HEK293 (cell line): Measurements from ENCODE around the gene LRRN4.

Experiments used
- CTCF ChIA-PET: fragments of 350-600 bp; formaldehyde crosslinking; extraction: SDS; loops from one replicate; lab custom pipeline; 2021; ENCODE audit warnings: antibody characterized with exemption; lab: Yijun Ruan, JAX
- POLR2A ChIA-PET: fragments of 300-600 bp; formaldehyde crosslinking; extraction: SDS; loops from one replicate; lab custom pipeline; 2020; ENCODE audit warnings: antibody characterized with exemption, inconsistent platforms; lab: Yijun Ruan, JAX
- H3K27ac ChIP-seq: fragments of 200-500 bp; sonication (Bioruptor generic); 2 replicates; pipeline ENCODE4 v1.5.1; 2014; ENCODE audit warnings: low read depth, low read length, control low read depth, inconsistent platforms; ENCODE audit errors: extremely low read depth
- H3K36me3 ChIP-seq, 2 experiments: fragments of 200-500 bp in 1 of 2; sonication (Bioruptor generic) in 1 of 2; 1 replicate in 1 of 2; 2 replicates in 1 of 2; pipeline ENCODE4 v1.5.1; 2014 to 2017; ENCODE audit warnings: inconsistent platforms in 2 of 2, low read length in 2 of 2; ENCODE audit not compliant: control insufficient read depth in 2 of 2, insufficient read depth in 1 of 2
- H3K4me1 ChIP-seq: fragments of 200-500 bp; sonication (Bioruptor generic); 2 replicates; pipeline ENCODE4 v1.5.1; 2014; ENCODE audit warnings: mild to moderate bottlenecking, low read length, inconsistent platforms; ENCODE audit not compliant: control insufficient read depth, insufficient read depth
- H3K4me3 ChIP-seq: 2 replicates; pipeline ENCODE4 v1.5.1; 2011; ENCODE audit warnings: low read depth, mild to moderate bottlenecking, control low read depth, low read length, moderate library complexity
- H3K9me3 ChIP-seq: fragments of 200-500 bp; sonication (Bioruptor generic); 2 replicates; pipeline ENCODE4 v1.5.1; 2014; ENCODE audit warnings: low read depth, low read length, inconsistent platforms; ENCODE audit not compliant: control insufficient read depth, insufficient read depth
- GLI4 ChIP-seq: fragments of 450-650 bp; formaldehyde crosslinking; IDR thresholded peaks from 2 replicates; pipeline ENCODE4 v1.5.1; 2016; ENCODE audit warnings: missing biosample characterization, missing genetic modification characterization
- ZBTB48 ChIP-seq: fragments of 450-650 bp; formaldehyde crosslinking; IDR thresholded peaks from 2 replicates; pipeline ENCODE4 v1.5.1; 2016; ENCODE audit warnings: missing biosample characterization, missing genetic modification characterization
- ZNF133 ChIP-seq: fragments of 450-650 bp; formaldehyde crosslinking; IDR thresholded peaks from 2 replicates; pipeline ENCODE4 v1.5.1; 2016; ENCODE audit warnings: missing biosample characterization, missing genetic modification characterization
- ZNF214 ChIP-seq: fragments of 450-650 bp; formaldehyde crosslinking; IDR thresholded peaks from 2 replicates; pipeline ENCODE4 v1.5.1; 2017; ENCODE audit warnings: missing biosample characterization, mild to moderate bottlenecking, missing genetic modification characterization, borderline replicate concordance
- ZNF416 ChIP-seq: fragments of 450-650 bp; formaldehyde crosslinking; IDR thresholded peaks from 2 replicates; pipeline ENCODE4 v1.5.1; 2016; ENCODE audit warnings: missing biosample characterization, missing genetic modification characterization
- ZNF830 ChIP-seq: fragments of 450-650 bp; IDR thresholded peaks from 2 replicates; pipeline ENCODE4 v1.5.0; 2018; ENCODE audit warnings: missing biosample characterization, missing genetic modification characterization, low read depth, mild to moderate bottlenecking, moderate library complexity
- TF ChIP-seq, protein P1 (sequence below): fragments of 450-650 bp; formaldehyde crosslinking; IDR thresholded peaks from 2 replicates; pipeline ENCODE4 v1.5.1; 2017; ENCODE audit warnings: missing biosample characterization, missing genetic modification characterization
- TF ChIP-seq, protein P2 (sequence below): fragments of 450-650 bp; formaldehyde crosslinking; IDR thresholded peaks from 2 replicates; pipeline ENCODE4 v1.5.1; 2016; ENCODE audit warnings: missing biosample characterization, missing genetic modification characterization
- TF ChIP-seq, protein P3 (sequence below): fragments of 450-650 bp; formaldehyde crosslinking; IDR thresholded peaks from 2 replicates; pipeline ENCODE4 v1.5.1; 2016; ENCODE audit warnings: missing biosample characterization, missing genetic modification characterization, borderline replicate concordance
- TF ChIP-seq, protein P4 (sequence below): fragments of 450-650 bp; formaldehyde crosslinking; IDR thresholded peaks from 2 replicates; pipeline ENCODE4 v1.5.1; 2017; ENCODE audit warnings: missing biosample characterization, mild to moderate bottlenecking, missing genetic modification characterization, moderate library complexity

Gene LRRN4

DNA sequence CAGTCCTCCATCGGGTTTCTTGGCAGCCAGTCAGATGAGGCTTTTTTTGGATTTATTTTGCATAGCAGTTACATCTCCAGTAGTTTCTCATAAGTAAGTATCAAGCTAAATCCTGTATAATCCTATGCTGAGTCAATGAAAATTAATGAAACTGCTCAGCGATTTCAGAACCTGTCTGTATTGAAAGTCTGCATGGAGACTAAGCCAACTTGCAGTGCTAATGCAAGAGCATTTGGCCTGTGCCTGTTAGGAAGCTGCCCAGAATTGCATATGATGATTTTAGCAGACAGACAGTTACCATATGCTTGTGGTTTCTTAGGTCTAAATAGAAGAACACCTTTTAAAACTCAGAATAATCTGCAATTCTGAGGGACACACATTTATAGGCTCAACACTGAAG is 25.2 kb upstream of the LRRN4 start:
- ChIA-PET CTCF (interaction anchor here (0.5 to 2.8 kb wide), 10 partner anchors 14 to 551 kb away, joined by 3 to 18 read pairs (median 4); no protein-coding TSS in a partner anchor), POLR2A (no interaction called here)
- H3K4me1 ChIP-seq: no peaks in the 10 kb centered on the region
- TF ChIP-seq ZNF416 (tag by site-specific recombination) (no peak), ZNF830 (tag by site-specific recombination) (no peak), ZNF214 (tag by site-specific recombination) (no peak), ZNF133 (tag by site-specific recombination) (no peak), ZBTB48 (no peak), GLI4 (no peak)
- TF ChIP-seq, protein P1, sequence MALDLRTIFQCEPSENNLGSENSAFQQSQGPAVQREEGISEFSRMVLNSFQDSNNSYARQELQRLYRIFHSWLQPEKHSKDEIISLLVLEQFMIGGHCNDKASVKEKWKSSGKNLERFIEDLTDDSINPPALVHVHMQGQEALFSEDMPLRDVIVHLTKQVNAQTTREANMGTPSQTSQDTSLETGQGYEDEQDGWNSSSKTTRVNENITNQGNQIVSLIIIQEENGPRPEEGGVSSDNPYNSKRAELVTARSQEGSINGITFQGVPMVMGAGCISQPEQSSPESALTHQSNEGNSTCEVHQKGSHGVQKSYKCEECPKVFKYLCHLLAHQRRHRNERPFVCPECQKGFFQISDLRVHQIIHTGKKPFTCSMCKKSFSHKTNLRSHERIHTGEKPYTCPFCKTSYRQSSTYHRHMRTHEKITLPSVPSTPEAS (tag by site-specific recombination): no peak
- TF ChIP-seq, protein P2, sequence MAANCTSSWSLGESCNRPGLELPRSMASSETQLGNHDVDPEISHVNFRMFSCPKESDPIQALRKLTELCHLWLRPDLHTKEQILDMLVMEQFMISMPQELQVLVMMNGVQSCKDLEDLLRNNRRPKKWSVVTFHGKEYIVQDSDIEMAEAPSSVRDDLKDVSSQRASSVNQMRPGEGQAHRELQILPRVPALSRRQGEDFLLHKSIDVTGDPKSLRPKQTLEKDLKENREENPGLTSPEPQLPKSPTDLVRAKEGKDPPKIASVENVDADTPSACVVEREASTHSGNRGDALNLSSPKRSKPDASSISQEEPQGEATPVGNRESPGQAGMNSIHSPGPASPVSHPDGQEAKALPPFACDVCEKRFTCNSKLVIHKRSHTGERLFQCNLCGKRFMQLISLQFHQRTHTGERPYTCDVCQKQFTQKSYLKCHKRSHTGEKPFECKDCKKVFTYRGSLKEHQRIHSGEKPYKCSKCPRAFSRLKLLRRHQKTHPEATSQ (tag by site-specific recombination): no peak
- TF ChIP-seq, protein P3, sequence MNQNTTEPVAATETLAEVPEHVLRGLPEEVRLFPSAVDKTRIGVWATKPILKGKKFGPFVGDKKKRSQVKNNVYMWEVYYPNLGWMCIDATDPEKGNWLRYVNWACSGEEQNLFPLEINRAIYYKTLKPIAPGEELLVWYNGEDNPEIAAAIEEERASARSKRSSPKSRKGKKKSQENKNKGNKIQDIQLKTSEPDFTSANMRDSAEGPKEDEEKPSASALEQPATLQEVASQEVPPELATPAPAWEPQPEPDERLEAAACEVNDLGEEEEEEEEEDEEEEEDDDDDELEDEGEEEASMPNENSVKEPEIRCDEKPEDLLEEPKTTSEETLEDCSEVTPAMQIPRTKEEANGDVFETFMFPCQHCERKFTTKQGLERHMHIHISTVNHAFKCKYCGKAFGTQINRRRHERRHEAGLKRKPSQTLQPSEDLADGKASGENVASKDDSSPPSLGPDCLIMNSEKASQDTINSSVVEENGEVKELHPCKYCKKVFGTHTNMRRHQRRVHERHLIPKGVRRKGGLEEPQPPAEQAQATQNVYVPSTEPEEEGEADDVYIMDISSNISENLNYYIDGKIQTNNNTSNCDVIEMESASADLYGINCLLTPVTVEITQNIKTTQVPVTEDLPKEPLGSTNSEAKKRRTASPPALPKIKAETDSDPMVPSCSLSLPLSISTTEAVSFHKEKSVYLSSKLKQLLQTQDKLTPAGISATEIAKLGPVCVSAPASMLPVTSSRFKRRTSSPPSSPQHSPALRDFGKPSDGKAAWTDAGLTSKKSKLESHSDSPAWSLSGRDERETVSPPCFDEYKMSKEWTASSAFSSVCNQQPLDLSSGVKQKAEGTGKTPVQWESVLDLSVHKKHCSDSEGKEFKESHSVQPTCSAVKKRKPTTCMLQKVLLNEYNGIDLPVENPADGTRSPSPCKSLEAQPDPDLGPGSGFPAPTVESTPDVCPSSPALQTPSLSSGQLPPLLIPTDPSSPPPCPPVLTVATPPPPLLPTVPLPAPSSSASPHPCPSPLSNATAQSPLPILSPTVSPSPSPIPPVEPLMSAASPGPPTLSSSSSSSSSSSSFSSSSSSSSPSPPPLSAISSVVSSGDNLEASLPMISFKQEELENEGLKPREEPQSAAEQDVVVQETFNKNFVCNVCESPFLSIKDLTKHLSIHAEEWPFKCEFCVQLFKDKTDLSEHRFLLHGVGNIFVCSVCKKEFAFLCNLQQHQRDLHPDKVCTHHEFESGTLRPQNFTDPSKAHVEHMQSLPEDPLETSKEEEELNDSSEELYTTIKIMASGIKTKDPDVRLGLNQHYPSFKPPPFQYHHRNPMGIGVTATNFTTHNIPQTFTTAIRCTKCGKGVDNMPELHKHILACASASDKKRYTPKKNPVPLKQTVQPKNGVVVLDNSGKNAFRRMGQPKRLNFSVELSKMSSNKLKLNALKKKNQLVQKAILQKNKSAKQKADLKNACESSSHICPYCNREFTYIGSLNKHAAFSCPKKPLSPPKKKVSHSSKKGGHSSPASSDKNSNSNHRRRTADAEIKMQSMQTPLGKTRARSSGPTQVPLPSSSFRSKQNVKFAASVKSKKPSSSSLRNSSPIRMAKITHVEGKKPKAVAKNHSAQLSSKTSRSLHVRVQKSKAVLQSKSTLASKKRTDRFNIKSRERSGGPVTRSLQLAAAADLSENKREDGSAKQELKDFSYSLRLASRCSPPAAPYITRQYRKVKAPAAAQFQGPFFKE (tag by site-specific recombination): no peak
- no peak overlapping the region for H3K27ac ChIP-seq
- no peak overlapping the region for H3K4me3 ChIP-seq
- H3K36me3 ChIP-seq: no peaks in the 10 kb centered on the region
- H3K9me3 ChIP-seq: no peaks in the 10 kb centered on the region

DNA sequence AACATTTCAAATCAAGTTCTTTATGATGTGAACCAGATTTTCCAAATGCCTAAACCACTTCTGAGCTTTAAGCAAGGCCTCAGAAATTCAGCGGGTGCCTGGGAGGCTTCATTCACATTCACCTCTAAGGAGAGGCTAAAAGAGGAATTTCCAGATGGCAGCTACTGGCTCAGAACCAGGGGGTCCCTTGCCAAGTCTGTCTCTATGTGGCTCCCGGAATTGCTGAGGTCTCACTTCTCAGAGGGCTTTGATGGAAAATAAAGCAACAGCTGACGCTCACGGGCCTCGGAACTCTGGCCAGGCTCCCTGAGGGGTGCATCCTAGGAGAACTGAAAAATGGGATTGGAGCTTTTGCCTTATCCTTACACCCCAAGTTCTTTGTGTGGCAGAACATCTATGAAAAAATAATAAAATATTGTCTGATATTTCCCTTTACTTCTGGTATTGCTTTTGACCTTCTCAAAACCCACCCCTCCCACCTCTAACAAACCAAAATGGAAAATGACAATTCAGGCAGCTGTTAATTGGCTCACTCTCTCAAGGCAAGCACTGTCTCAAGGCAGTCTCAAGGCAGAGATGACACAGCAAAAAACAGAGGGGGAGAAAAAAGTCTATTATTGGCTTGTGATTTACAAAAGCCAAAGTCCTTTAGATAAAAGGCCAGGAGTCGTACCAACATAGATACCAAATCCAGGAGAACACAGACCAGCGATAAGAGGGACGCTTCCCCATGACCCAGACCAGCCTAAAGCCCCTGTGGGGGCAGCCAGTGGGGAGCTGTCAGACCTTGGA is 21.8 kb upstream of the LRRN4 start:
- no peaks in the 10 kb centered on the region; a peak in 1 of 3 replicates for H3K36me3 ChIP-seq
- POLR2A ChIA-PET: no interaction called here
- H3K4me1 ChIP-seq: no peaks in the 10 kb centered on the region
- no peaks in the 10 kb centered on the region for H3K9me3 ChIP-seq
- TF ChIP-seq, protein P4, sequence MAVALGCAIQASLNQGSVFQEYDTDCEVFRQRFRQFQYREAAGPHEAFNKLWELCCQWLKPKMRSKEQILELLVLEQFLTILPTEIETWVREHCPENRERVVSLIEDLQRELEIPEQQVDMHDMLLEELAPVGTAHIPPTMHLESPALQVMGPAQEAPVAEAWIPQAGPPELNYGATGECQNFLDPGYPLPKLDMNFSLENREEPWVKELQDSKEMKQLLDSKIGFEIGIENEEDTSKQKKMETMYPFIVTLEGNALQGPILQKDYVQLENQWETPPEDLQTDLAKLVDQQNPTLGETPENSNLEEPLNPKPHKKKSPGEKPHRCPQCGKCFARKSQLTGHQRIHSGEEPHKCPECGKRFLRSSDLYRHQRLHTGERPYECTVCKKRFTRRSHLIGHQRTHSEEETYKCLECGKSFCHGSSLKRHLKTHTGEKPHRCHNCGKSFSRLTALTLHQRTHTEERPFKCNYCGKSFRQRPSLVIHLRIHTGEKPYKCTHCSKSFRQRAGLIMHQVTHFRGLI: no peak
- TF ChIP-seq ZBTB48: no peak
- TF ChIP-seq, all 188 proteins: peak for 0
- Histone ChIP-seq H3K27ac (no peak overlapping the region), H3K4me3 (no peak overlapping the region)
- CTCF ChIA-PET: interaction anchor here (0.6 to 3.7 kb wide), 11 partner anchors 60 to 1002 kb away, joined by 3 to 18 read pairs (median 4); no protein-coding TSS in a partner anchor
